Naive thymus-derived CD4-positive, alpha-beta T cell (primary cell): ENCODE results near the gene MYBPC2. TPM values are rescaled to one million over a fixed set of nuclear protein-coding genes. Genes with fewer than 3 reads are reported as not detected.

Experiments
- ATAC-seq: fragments of 150-1000 bp; cut with Tn5 transposase; 2 replicates; pipeline ENCODE4 v1.10.0; 2021; ENCODE audit warnings: mild to moderate bottlenecking, moderate library complexity
- CTCF ChIA-PET: fragments of 350-600 bp; sonication (Branson Sonifier 250); formaldehyde crosslinking; loops from one replicate; lab custom pipeline; 2021; ENCODE audit warnings: antibody characterized with exemption; lab: Charles Lee
- POLR2A ChIA-PET: fragments of 350-600 bp; sonication (Branson Sonifier 250); formaldehyde crosslinking; loops from one replicate; lab custom pipeline; 2021; ENCODE audit warnings: antibody characterized with exemption, inconsistent platforms; lab: Charles Lee
- DNase-seq, 9 donors: peaks; one replicate each; pipeline versions ENCODE4 v3.0.0 to v3.0.0-alpha.2; 2020 to 2022; ENCODE audit warnings: mixed read lengths in 1 of 9
- H3K27ac ChIP-seq: one replicate; pipeline ENCODE4 v1.7.0; 2013; ENCODE audit warnings: mild to moderate bottlenecking, low read depth, low read length, moderate library complexity
- H3K27me3 ChIP-seq, 2 donors: one replicate each; pipeline ENCODE4 v1.7.0; 2013; ENCODE audit warnings: low read length in 2 of 2, mild to moderate bottlenecking in 2 of 2, moderate library complexity in 2 of 2; ENCODE audit not compliant: control insufficient read depth in 2 of 2, insufficient read depth in 2 of 2
- H3K36me3 ChIP-seq, 3 experiments: 1 replicate in 2 of 3; 2 replicates in 1 of 3; pipeline ENCODE4 v1.7.0; 2013; ENCODE audit warnings: low read length in 3 of 3, mild to moderate bottlenecking in 3 of 3, moderate library complexity in 1 of 3; ENCODE audit not compliant: insufficient read depth in 3 of 3, control insufficient read depth in 2 of 3
- H3K4me1 ChIP-seq, 2 donors: one replicate each; pipeline ENCODE4 v1.7.0; 2013; ENCODE audit warnings: low read length in 2 of 2, mild to moderate bottlenecking in 2 of 2, moderate library complexity in 1 of 2; ENCODE audit not compliant: control insufficient read depth in 2 of 2, insufficient read depth in 2 of 2
- H3K4me3 ChIP-seq: 2 replicates; pipeline ENCODE4 v1.7.0; 2013; ENCODE audit warnings: mild to moderate bottlenecking, low read length
- H3K9me3 ChIP-seq, 3 experiments: 1 replicate in 2 of 3; 2 replicates in 1 of 3; pipeline ENCODE4 v1.7.0; 2013; ENCODE audit warnings: low read length in 3 of 3; ENCODE audit not compliant: control insufficient read depth in 2 of 3
- H3K27ac Mint-ChIP-seq, 9 donors: one replicate each; pipeline ENCODE4 v1.8.0; 2020 to 2022; ENCODE audit warnings: mixed read lengths in 9 of 9, mild to moderate bottlenecking in 8 of 9, moderate library complexity in 5 of 9, inconsistent platforms in 2 of 9
- H3K27me3 Mint-ChIP-seq, 5 donors: one replicate each; pipeline ENCODE4 v1.8.0; 2021 to 2022; ENCODE audit warnings: mixed read lengths in 5 of 5, mild to moderate bottlenecking in 1 of 5
- H3K36me3 Mint-ChIP-seq, 5 donors: one replicate each; pipeline ENCODE4 v1.8.0; 2020 to 2022; ENCODE audit warnings: mixed read lengths in 5 of 5, mild to moderate bottlenecking in 3 of 5, inconsistent platforms in 1 of 5
- H3K4me1 Mint-ChIP-seq, 7 donors: one replicate each; pipeline ENCODE4 v1.8.0; 2020 to 2022; ENCODE audit warnings: mixed read lengths in 7 of 7, mild to moderate bottlenecking in 3 of 7, inconsistent platforms in 1 of 7
- H3K4me3 Mint-ChIP-seq, 10 donors: one replicate each; pipeline ENCODE4 v1.8.0; 2020 to 2022; ENCODE audit warnings: mild to moderate bottlenecking in 10 of 10, mixed read lengths in 10 of 10, moderate library complexity in 6 of 10, inconsistent platforms in 2 of 10
- H3K9me3 Mint-ChIP-seq, 11 donors: one replicate each; pipeline ENCODE4 v1.8.0; 2020 to 2022; ENCODE audit warnings: mixed read lengths in 11 of 11, mild to moderate bottlenecking in 4 of 11, inconsistent platforms in 1 of 11, moderate library complexity in 1 of 11
- intact Hi-C, 2 donors: fragments of 100-400 bp; cut with micrococcal nuclease; formaldehyde crosslinking; loops; one replicate each; pipeline ENCODE4 v1.15.1; 2023
- polyA plus RNA-seq, 2 donors: library from polyadenylated mRNA; unstranded; fragments of 300-500 nt; fragmentation: Illumina TruSeq; gene quantifications; one replicate each; pipeline ENCODE4 v1.2.3, GENCODE V29; 2021
- total RNA-seq, 6 experiments: library from RNA in 5 of 6; stranded (reverse) in 5 of 6; gene quantifications; 1 replicate in 5 of 6; 2 replicates in 1 of 6; pipeline ENCODE4 v1.2.3 and lab custom pipeline; 2021 to 2026

Gene MYBPC2
- total and polyA plus RNA-seq, 7 experiments from 2014 or later, result 0.39 to 0.92 TPM; not detected in 5

- no peak overlapping the region for H3K27ac ChIP-seq
- H3K4me3 ChIP-seq, result no peak overlapping the region
- ChIA-PET POLR2A (interaction anchor here (0.6 kb wide), 1 partner anchor 83 kb away, joined by 3 read pairs; no protein-coding TSS in a partner anchor), CTCF (no interaction called here)
- DNase-seq, result no peak
- Mint-ChIP-seq H3K4me3 (no peak overlapping the region), H3K27me3 (peaks cover 10 to 41% (median 28%) of the 10 kb centered on the region in 5 donors), H3K9me3 (peaks cover 0 to 1% (median 0%) of the 10 kb centered on the region in 11 donors), H3K27ac (no peak overlapping the region), H3K36me3 (no peaks in the 10 kb centered on the region), H3K4me1 (peaks cover 0 to 14% (median 4%) of the 10 kb centered on the region in 7 donors)
- peaks cover 0 to 5% of the 10 kb centered on the region in 2 donors for H3K4me1 ChIP-seq
- H3K27me3 ChIP-seq, result peaks cover 0 to 6% of the 10 kb centered on the region in 2 donors
- H3K9me3 ChIP-seq, result no peaks in the 10 kb centered on the region
- no peaks in the 10 kb centered on the region for H3K36me3 ChIP-seq
- no peak for ATAC-seq
- intact Hi-C loops, result no loop called here
Measured at GRCh38 chr19:50459067-50459456, 26.4 kb downstream of the MYBPC2 start.

- H3K27ac Mint-ChIP-seq, result no peak overlapping the region
- no peaks in the 10 kb centered on the region for H3K36me3 Mint-ChIP-seq
- no peaks in the 10 kb centered on the region for H3K9me3 ChIP-seq
- H3K36me3 ChIP-seq, result no peaks in the 10 kb centered on the region
- H3K27me3 ChIP-seq, result peaks cover 0 to 6% of the 10 kb centered on the region in 2 donors
- peak overlapping the region in 1 of 10 donors; percentile 12 for H3K4me3 Mint-ChIP-seq
- intact Hi-C loops, result loop anchor here in 1 of 2 donors (5.0 kb wide), 1 partner anchor 47 kb away; no protein-coding TSS in a partner anchor
- H3K4me1 ChIP-seq, result peaks cover 0 to 5% of the 10 kb centered on the region in 2 donors
- ATAC-seq (no peak), DNase-seq (no peak)
- POLR2A ChIA-PET, result interaction anchor here (0.6 kb wide), 1 partner anchor 84 kb away, joined by 3 read pairs; no protein-coding TSS in a partner anchor
- H3K9me3 Mint-ChIP-seq, result peaks cover 0 to 1% (median 0%) of the 10 kb centered on the region in 11 donors
- peaks cover 10 to 42% (median 28%) of the 10 kb centered on the region in 5 donors for H3K27me3 Mint-ChIP-seq
- CTCF ChIA-PET, result interaction anchor here (0.6 kb wide), 1 partner anchor 95 kb away, joined by 3 read pairs; no protein-coding TSS in a partner anchor
- H3K27ac ChIP-seq, result no peak overlapping the region
- H3K4me3 ChIP-seq, result no peak overlapping the region
- H3K4me1 Mint-ChIP-seq, result peaks cover 0 to 14% (median 4%) of the 10 kb centered on the region in 7 donors
Measured at GRCh38 chr19:50459638-50460037, 26.9 kb downstream of the MYBPC2 start.

GRCh38 chr19:50460161-50460765, 27.6 kb downstream of the MYBPC2 start:
- ATAC-seq (peak; percentile 30), DNase-seq (no peak)
- no peak overlapping the region for H3K27ac ChIP-seq
- H3K4me1 ChIP-seq, result peaks cover 0 to 5% of the 10 kb centered on the region in 2 donors
- intact Hi-C loops, result loop anchor here in 1 of 2 donors (5.0 kb wide), 1 partner anchor 48 kb away; no protein-coding TSS in a partner anchor
- H3K4me1 Mint-ChIP-seq, result peaks cover 0 to 14% (median 4%) of the 10 kb centered on the region in 7 donors
- H3K27me3 ChIP-seq, result peaks cover 0 to 6% of the 10 kb centered on the region in 2 donors
- H3K9me3 ChIP-seq, result no peaks in the 10 kb centered on the region
- no peak overlapping the region for H3K4me3 ChIP-seq
- no peak overlapping the region for H3K4me3 Mint-ChIP-seq
- H3K36me3 Mint-ChIP-seq, result no peaks in the 10 kb centered on the region
- no peaks in the 10 kb centered on the region for H3K36me3 ChIP-seq
- peaks cover 0 to 1% (median 0%) of the 10 kb centered on the region in 11 donors for H3K9me3 Mint-ChIP-seq
- no peak overlapping the region for H3K27ac Mint-ChIP-seq
- POLR2A ChIA-PET, result interaction anchor here (0.8 kb wide), 1 partner anchor 103 kb away, joined by 3 read pairs; no protein-coding TSS in a partner anchor
- peaks cover 10 to 49% (median 28%) of the 10 kb centered on the region in 5 donors for H3K27me3 Mint-ChIP-seq
- CTCF ChIA-PET, result interaction anchor here (0.6 to 1.6 kb wide), 4 partner anchors 92 to 103 kb away, joined by 3 to 13 read pairs (median 6); no protein-coding TSS in a partner anchor

- peaks cover 0 to 6% of the 10 kb centered on the region in 2 donors for H3K27me3 ChIP-seq
- H3K27ac ChIP-seq, result no peak overlapping the region
- ChIA-PET POLR2A (interaction anchor here (0.6 to 0.8 kb wide), 2 partner anchors 92 to 104 kb away, joined by 3 read pairs; no protein-coding TSS in a partner anchor), CTCF (interaction anchor here (1.2 to 1.6 kb wide), 2 partner anchors 95 to 104 kb away, joined by 3 to 13 read pairs; no protein-coding TSS in a partner anchor)
- no peaks in the 10 kb centered on the region for H3K36me3 ChIP-seq
- H3K4me3 ChIP-seq, result no peak overlapping the region
- Mint-ChIP-seq H3K4me1 (peaks cover 0 to 14% (median 4%) of the 10 kb centered on the region in 7 donors), H3K27ac (peak overlapping the region in 1 of 9 donors; percentile 52), H3K9me3 (peaks cover 0 to 1% (median 0%) of the 10 kb centered on the region in 11 donors), H3K4me3 (no peak overlapping the region), H3K27me3 (peaks cover 10 to 44% (median 21%) of the 10 kb centered on the region in 5 donors), H3K36me3 (no peaks in the 10 kb centered on the region)
- DNase-seq, result peak in 8 of 9 donors; percentile 23 to 68 (median 46)
- intact Hi-C loops, result loop anchor here (1.0 to 5.0 kb wide), 5 partner anchors 30 to 104 kb away; no protein-coding TSS in a partner anchor
- H3K9me3 ChIP-seq, result no peaks in the 10 kb centered on the region
- H3K4me1 ChIP-seq, result peaks cover 0 to 5% of the 10 kb centered on the region in 2 donors
- peak; percentile 87 for ATAC-seq
Measured at GRCh38 chr19:50461066-50461875, 28.6 kb downstream of the MYBPC2 start.

DNA sequence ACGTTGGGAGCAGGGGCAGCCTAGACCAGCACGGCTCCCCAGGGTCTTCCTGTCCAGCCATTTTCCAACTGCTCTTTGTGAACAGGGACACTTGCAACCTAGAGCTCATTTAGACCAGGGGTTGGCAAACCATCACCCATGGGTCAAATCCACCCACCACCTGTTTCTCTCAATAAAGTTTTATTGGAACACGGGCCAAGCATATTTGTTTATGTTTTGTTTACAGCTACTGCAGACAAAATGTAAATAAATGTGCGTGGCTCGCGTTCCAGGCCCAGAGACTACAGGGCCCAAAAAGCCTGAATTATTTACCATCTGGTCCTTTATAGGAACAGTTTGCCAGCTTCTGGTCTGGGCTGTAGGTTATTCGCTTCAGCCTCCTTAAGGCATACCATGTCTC, 30.3 kb downstream of the MYBPC2 start:
- H3K4me1 ChIP-seq, result peaks cover 0 to 5% of the 10 kb centered on the region in 2 donors
- peaks cover 0 to 6% of the 10 kb centered on the region in 2 donors for H3K27me3 ChIP-seq
- no peaks in the 10 kb centered on the region for H3K9me3 ChIP-seq
- H3K4me3 ChIP-seq, result no peak overlapping the region
- POLR2A ChIA-PET, result interaction anchor here (0.9 kb wide), 1 partner anchor 22 kb away, joined by 3 read pairs; no protein-coding TSS in a partner anchor
- Mint-ChIP-seq H3K4me1 (peaks cover 0 to 14% (median 4%) of the 10 kb centered on the region in 7 donors), H3K36me3 (no peaks in the 10 kb centered on the region), H3K4me3 (no peak overlapping the region), H3K9me3 (peaks cover 0 to 1% (median 0%) of the 10 kb centered on the region in 11 donors), H3K27me3 (peaks cover 4 to 33% (median 19%) of the 10 kb centered on the region in 5 donors), H3K27ac (no peak overlapping the region)
- intact Hi-C loops, result loop anchor here in 1 of 2 donors (5.0 kb wide), 1 partner anchor 51 kb away; no protein-coding TSS in a partner anchor
- H3K27ac ChIP-seq, result no peak overlapping the region
- ATAC-seq (no peak), DNase-seq (no peak)
- H3K36me3 ChIP-seq, result no peaks in the 10 kb centered on the region
- CTCF ChIA-PET, result interaction anchor here (1.1 to 1.3 kb wide), 2 partner anchors 94 to 106 kb away, joined by 4 to 7 read pairs; no protein-coding TSS in a partner anchor

- ChIA-PET POLR2A (no interaction called here), CTCF (interaction anchor here (1.5 kb wide), 1 partner anchor 107 kb away, joined by 5 read pairs; no protein-coding TSS in a partner anchor)
- Mint-ChIP-seq H3K27ac (no peak overlapping the region), H3K36me3 (no peaks in the 10 kb centered on the region), H3K4me1 (peaks cover 0 to 14% (median 4%) of the 10 kb centered on the region in 7 donors), H3K4me3 (no peak overlapping the region), H3K27me3 (peaks cover 4 to 43% (median 16%) of the 10 kb centered on the region in 5 donors), H3K9me3 (peaks cover 0 to 1% (median 0%) of the 10 kb centered on the region in 11 donors)
- Histone ChIP-seq H3K4me1 (peaks cover 0 to 5% of the 10 kb centered on the region in 2 donors), H3K27me3 (peaks cover 0 to 2% of the 10 kb centered on the region in 2 donors), H3K27ac (no peak overlapping the region), H3K4me3 (no peak overlapping the region), H3K9me3 (no peaks in the 10 kb centered on the region), H3K36me3 (no peaks in the 10 kb centered on the region)
- DNase-seq, result no peak
- ATAC-seq, result no peak
- intact Hi-C loops, result loop anchor here in 1 of 2 donors (5.0 kb wide), 1 partner anchor 52 kb away; no protein-coding TSS in a partner anchor
Measured at GRCh38 chr19:50464348-50464747, 31.7 kb downstream of the MYBPC2 start.
